ENCODE results near the gene KLF12. TPM values are rescaled to one million over a fixed set of nuclear protein-coding genes. Genes with fewer than 3 reads are reported as not detected.

The KLF12 gene
- total RNA-seq, 4 donors from 2014 or later = 2.4 to 14.5 (median 3.9) TPM

DNA sequence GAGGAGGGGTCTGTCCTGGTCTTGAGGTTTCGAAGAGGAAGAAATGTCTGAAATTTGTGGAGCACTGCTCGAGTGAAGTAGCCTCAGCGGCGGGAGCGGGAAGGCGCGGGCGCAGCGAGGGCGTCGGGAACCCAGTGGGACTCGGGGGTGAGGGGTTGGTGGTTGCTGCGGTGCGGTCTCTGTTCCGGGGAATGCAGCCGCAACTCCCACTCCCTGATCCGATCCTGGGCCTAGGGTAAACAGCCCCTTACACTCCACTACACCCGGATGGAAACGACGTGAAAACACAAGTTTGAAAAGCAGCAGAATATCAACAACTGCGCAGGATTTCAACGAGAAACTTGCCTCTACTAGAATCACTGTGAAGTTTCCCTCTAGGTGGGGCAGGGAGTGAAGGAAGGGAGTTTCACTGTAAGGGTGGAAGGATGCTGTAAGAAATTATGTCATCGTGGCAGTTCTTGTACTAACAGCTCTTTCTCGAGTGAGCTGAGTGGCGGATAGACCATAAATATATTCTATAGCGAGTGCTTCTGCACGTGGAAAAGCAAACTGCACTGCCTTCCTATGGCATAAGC, 2.0 kb upstream of the KLF12 start:
- TF ChIP-seq, protein P1, sequence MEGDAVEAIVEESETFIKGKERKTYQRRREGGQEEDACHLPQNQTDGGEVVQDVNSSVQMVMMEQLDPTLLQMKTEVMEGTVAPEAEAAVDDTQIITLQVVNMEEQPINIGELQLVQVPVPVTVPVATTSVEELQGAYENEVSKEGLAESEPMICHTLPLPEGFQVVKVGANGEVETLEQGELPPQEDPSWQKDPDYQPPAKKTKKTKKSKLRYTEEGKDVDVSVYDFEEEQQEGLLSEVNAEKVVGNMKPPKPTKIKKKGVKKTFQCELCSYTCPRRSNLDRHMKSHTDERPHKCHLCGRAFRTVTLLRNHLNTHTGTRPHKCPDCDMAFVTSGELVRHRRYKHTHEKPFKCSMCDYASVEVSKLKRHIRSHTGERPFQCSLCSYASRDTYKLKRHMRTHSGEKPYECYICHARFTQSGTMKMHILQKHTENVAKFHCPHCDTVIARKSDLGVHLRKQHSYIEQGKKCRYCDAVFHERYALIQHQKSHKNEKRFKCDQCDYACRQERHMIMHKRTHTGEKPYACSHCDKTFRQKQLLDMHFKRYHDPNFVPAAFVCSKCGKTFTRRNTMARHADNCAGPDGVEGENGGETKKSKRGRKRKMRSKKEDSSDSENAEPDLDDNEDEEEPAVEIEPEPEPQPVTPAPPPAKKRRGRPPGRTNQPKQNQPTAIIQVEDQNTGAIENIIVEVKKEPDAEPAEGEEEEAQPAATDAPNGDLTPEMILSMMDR (IDR thresholded peaks at IDR 0.05) = no peak
- DNase-seq (ENCODE audit: low spot score) (no peak), ATAC-seq (ENCODE audit: low FRiP score) (no peak)

DNA sequence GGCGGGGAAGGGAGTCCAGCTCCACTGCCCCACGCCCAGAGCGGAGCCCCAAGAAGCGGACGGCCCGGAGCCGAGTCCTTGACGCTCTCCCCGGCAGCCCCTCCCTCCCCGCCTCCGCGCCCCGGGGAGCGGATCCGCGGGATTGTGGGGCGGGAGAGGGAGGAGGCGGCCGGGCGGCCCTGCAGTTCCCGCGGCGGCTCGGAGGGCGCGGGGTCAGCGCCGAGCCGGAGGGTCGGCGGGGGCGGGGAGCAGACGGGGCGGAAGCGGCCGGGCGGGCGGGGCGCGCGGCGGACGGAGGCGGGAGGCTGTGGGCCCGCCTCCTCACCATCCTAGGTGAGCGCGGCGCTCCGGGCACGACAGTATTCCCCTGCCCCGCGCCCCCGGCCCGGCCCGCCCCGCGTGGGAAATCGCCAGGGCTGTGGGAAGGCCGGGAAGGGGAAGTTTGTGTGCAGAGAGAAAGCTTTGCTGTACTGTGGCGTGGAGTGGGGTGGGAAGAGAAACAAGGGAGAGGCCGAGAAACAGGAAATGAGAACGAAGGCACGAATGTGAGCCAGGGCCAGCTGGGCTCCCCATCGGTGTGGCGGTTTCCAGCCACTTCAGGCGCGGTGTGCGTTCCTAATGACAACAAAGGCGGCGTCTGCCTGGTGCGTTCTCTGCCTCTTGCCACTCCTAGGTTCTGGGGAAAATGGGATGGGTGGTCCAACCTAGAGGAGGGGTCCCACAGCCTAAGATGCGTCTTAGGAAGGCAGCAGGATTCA, 1.3 kb upstream of the KLF12 start:
- no peak for DNase-seq (ENCODE audit: low spot score)
- ATAC-seq (ENCODE audit: low FRiP score) = peak; percentile 72
- TF ChIP-seq, protein P1 (IDR thresholded peaks at IDR 0.05) = no peak

DNA sequence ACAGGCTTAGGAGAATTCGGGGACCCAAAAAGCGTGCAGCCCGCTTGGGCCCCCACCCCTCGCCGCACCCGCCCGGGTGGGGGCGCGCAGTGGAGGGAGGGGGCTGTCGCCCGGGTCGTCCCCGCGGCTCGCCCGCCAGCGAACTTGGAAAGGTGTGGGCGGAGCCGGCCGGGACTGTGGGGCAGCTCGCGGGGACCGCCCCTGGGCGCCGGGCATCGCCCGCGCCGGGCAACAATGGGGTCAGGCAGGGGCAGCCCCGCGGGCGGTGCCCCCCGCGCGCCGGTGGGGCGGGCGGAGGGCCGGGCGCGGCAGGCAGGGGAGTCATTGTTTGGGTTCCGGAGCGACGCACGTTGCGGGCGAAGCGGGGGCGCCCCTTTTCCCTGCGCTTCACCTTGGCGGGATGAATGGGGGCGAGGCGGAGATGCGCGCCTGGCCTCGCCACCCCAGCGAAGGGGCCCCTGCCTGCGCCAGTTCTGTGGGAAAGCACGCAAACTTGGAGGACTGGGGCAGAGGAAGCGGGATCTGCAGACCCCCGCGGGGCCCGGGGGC, 647 bp upstream of the KLF12 start:
- peak; percentile 49 for ATAC-seq (ENCODE audit: low FRiP score)

DNA sequence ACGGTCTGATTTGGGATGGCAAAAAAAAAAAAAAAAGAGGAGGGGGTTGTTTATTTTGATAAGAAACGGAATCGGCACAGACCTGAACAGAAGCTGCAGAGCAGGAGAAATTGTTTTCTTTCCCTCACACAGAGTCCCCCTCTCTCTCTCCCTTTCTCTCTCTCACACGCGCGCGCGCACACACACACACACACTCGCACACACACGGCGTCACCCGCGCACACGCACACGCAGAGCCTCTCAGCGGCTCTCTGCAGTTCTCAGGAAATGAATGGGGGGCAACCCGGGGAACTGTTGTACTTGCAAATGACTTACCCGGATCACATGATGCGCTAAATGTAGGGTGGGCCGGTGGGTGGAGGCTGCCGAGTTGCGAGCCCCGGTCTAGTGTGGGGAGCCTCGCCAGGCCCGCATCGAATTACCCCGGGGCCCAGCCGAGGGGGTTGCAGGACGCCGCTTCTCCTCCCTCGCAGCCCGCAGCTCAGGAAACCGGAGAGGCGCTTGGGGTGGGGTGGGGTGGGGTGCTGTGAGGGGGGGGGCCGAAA, 475 bp downstream of the KLF12 start:
- ATAC-seq (ENCODE audit: low FRiP score) (peak; percentile 41), DNase-seq (ENCODE audit: low spot score) (peak; percentile 28)
- TF ChIP-seq, protein P1 (IDR thresholded peaks at IDR 0.05) = no peak

More for the DNA sequence above, 647 bp upstream of the KLF12 start:
- DNase-seq (ENCODE audit: low spot score) = no peak
- TF ChIP-seq, protein P1 (IDR thresholded peaks at IDR 0.05) = no peak

DNA sequence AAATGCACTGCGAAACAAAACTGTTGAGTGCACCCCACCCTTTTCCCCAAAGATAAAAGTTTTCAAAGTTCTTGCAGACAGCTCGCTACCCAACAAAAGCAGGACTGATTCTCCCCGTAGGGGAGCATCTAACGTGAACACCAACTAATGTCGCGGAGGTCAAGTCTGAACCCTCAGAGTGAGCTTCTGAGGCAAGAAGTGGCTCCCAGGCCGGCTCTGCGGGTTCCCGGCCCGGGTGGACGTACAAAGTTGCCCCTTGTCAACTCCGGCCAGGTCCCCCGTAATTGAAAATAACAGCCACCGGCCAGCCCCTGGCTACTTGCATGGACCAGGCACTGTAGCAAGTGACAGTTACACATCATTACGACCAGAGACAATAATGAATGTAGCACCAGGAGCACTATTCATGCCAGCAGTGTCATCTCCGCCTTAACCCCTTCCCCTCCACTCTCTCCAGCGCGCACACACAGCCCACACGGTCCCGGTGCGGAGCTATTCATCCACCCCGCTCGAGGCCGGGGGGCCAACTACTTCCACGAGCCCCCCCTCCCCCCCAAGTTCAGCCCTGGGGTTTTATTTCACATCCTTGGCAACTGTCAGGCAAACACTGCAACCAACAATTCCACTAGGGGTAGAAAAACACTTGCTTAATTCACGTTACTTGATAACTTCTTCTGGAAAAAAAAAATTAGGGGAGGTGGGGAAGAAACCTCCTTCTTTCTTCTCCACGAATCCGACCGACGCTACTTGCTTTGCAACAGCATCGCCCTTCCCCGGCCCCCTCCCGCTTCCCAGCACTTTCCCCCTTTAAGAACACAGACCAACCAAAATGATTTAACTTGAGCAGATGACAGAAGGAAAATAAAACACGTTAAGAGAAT, 1.2 kb downstream of the KLF12 start:
- DNase-seq (ENCODE audit: low spot score) (no peak), ATAC-seq (ENCODE audit: low FRiP score) (no peak)
- TF ChIP-seq, protein P1 (IDR thresholded peaks at IDR 0.05) = no peak

DNA sequence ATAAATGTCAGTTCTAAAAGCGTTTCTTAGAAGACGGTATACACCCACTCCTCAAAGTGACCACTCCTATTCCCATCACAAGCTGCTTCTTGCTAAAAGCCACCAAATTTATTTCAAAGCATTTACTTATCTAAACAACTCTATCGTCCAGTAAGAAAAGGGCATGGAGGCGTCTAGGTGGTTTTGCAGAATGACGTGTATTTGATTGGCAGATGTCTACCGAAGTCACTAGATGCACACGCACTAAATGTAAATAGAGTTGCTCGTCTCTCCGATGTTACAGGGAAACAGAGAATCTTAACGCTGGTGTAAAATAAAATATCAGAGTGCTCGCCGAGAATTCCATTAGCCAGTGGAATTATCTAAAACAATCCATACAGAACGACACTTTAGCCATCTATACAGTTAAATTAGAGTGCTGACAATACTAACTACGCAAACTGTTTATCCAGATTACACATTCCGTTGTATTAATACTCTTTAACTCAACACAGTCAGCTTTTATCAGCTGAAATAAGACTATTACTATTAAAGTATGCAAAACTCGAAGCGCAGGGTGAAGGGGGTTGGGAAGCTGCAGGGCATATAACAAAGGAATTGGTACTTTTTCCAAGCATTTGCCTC, 1.9 kb downstream of the KLF12 start:
- no peak for ATAC-seq (ENCODE audit: low FRiP score)

More for the DNA sequence above, 1.9 kb downstream of the KLF12 start:
- TF ChIP-seq, protein P1 (IDR thresholded peaks at IDR 0.05) = no peak
- DNase-seq (ENCODE audit: low spot score) = no peak
